ENCODE data around the gene HEPHL1. TPM values are rescaled to one million over a fixed set of nuclear protein-coding genes. Genes with fewer than 3 reads are reported as not detected.

Gene HEPHL1
- total RNA-seq, 1 experiment from 2014 or later = not detected

DNA sequence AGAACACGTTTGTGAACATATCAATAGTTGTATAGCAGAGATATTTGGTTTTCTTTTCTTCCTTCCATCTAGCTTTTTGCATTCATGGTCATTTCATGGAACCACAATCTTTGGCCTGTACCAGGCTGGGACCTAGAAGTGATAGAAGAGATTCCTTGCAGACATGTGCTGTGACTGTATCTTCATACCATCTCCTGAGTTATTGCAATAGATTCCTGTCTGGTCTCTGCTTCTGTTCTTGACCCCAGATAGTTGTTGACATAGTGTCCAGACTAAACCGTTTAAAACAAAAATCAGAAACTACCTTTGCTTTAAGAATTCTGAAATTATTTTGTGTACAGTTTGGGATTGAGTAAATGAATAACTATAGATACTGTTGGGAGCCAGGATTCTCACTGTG is 124.3 kb downstream of the HEPHL1 start:
- BruUV-seq (replicated peaks) = no TSS peak
- H3K4me3 ChIP-seq (replicated peaks in 1 of 2; ENCODE audit: low read depth in 1 of 2, low read length in 2 of 2) = no peak overlapping the region
- intact Hi-C loops (cut with micrococcal nuclease) = no loop called here
- CTCF ChIA-PET = no interaction called here
- H3K4me2 ChIP-seq (ENCODE audit: low read length) = no peak overlapping the region
- DNase-seq (ENCODE audit: low read depth, low spot score) (no peak), ATAC-seq (no peak)
- H3K9ac ChIP-seq (ENCODE audit: low read length) = no peak overlapping the region
- no peak overlapping the region for H3K27ac ChIP-seq (ENCODE audit: low read depth, low read length)
- H3K36me3 ChIP-seq (ENCODE audit: control insufficient read depth in 1 of 2, insufficient read depth in 2 of 2, low read length in 2 of 2) = no peaks in the 10 kb centered on the region
- peaks cover 6 to 23% of the 10 kb centered on the region in 2 experiments for H3K4me1 ChIP-seq (ENCODE audit: control insufficient read depth in 1 of 2, insufficient read depth in 2 of 2, low read length in 2 of 2)
- peaks cover 94% of the 10 kb centered on the region for H3K79me2 ChIP-seq (ENCODE audit: insufficient read depth, low read length)
- H2AFZ ChIP-seq (ENCODE audit: low read depth, low read length, poor library complexity, severe bottlenecking) = no peak overlapping the region
- H3K9me2 ChIP-seq (ENCODE audit: insufficient read depth) = no peaks in the 10 kb centered on the region
- no peaks in the 10 kb centered on the region; the same call in 1 of the 2 replicates for H4K20me1 ChIP-seq (ENCODE audit: insufficient read depth)
- POLR2A ChIA-PET = no interaction called here
- no peaks in the 10 kb centered on the region for H3K27me3 ChIP-seq (ENCODE audit: insufficient read depth, low read length)
- TF ChIP-seq ZFX (IDR thresholded peaks at IDR 0.05) = no peak
- TF ChIP-seq, protein P1, sequence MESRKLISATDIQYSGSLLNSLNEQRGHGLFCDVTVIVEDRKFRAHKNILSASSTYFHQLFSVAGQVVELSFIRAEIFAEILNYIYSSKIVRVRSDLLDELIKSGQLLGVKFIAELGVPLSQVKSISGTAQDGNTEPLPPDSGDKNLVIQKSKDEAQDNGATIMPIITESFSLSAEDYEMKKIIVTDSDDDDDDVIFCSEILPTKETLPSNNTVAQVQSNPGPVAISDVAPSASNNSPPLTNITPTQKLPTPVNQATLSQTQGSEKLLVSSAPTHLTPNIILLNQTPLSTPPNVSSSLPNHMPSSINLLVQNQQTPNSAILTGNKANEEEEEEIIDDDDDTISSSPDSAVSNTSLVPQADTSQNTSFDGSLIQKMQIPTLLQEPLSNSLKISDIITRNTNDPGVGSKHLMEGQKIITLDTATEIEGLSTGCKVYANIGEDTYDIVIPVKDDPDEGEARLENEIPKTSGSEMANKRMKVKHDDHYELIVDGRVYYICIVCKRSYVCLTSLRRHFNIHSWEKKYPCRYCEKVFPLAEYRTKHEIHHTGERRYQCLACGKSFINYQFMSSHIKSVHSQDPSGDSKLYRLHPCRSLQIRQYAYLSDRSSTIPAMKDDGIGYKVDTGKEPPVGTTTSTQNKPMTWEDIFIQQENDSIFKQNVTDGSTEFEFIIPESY (IDR thresholded peaks at IDR 0.05; ENCODE audit: extremely low read depth, insufficient replicate concordance, low read length) = no peak
- no peak for TF ChIP-seq ELF1 (IDR thresholded peaks at IDR 0.05; ENCODE audit: borderline replicate concordance, low read depth)
- TF ChIP-seq, protein P2, sequence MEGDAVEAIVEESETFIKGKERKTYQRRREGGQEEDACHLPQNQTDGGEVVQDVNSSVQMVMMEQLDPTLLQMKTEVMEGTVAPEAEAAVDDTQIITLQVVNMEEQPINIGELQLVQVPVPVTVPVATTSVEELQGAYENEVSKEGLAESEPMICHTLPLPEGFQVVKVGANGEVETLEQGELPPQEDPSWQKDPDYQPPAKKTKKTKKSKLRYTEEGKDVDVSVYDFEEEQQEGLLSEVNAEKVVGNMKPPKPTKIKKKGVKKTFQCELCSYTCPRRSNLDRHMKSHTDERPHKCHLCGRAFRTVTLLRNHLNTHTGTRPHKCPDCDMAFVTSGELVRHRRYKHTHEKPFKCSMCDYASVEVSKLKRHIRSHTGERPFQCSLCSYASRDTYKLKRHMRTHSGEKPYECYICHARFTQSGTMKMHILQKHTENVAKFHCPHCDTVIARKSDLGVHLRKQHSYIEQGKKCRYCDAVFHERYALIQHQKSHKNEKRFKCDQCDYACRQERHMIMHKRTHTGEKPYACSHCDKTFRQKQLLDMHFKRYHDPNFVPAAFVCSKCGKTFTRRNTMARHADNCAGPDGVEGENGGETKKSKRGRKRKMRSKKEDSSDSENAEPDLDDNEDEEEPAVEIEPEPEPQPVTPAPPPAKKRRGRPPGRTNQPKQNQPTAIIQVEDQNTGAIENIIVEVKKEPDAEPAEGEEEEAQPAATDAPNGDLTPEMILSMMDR (IDR thresholded peaks at IDR 0.05 in 2 of 3, conservative IDR thresholded peaks at IDR 0.05 in 1 of 3; ENCODE audit: borderline replicate concordance in 1 of 3, insufficient read depth in 1 of 3, low read depth in 2 of 3, low read length in 2 of 3) = no peak
- no peak for TF ChIP-seq POLR2A (IDR thresholded peaks at IDR 0.05; ENCODE audit: borderline replicate concordance, extremely low read depth, insufficient read depth, insufficient read length)
- TF ChIP-seq SRF (IDR thresholded peaks at IDR 0.05; ENCODE audit: low read depth) = no peak
- TF ChIP-seq RAD21 (IDR thresholded peaks at IDR 0.05; ENCODE audit: low read depth) = no peak
- RAD21 ChIA-PET (ENCODE audit: low non-redundant PET in 1 of 2, low total read pairs in 2 of 2, uncharacterized antibody in 2 of 2, unreplicated experiment in 2 of 2) = no interaction called here
- no peaks in the 10 kb centered on the region for H3K9me3 ChIP-seq (ENCODE audit: control insufficient read depth in 1 of 2, insufficient read depth in 1 of 2, low read depth in 1 of 2, low read length in 2 of 2)

All from HCT116 (cell line).